Measurements from ENCODE around the gene HOXB9. TPM values are rescaled to one million over a fixed set of nuclear protein-coding genes. Genes with fewer than 3 reads are reported as not detected.

HOXB9 gene
- total RNA-seq, 1 experiment from 2014 or later = 0.24 TPM

- Mint-ChIP-seq H3K9me3 (no peaks in the 10 kb centered on the region), H3K27ac (no peak overlapping the region), H3K4me3 (no peak overlapping the region), H3K27me3 (ENCODE audit: low read depth) (peaks cover 100% of the 10 kb centered on the region; the same call in 1 of the 2 replicates), H3K4me1 (peaks cover 49% of the 10 kb centered on the region), H3K36me3 (peaks cover 2% of the 10 kb centered on the region; the same call in 1 of the 2 replicates)
- no peak for TF ChIP-seq NFE2L1 (CRISPR knock-in tag; IDR thresholded peaks at IDR 0.05)
- TF ChIP-seq GTF2I (CRISPR knock-in tag; conservative IDR thresholded peaks at IDR 0.05) = no peak
- no peak for TF ChIP-seq ATF1 (CRISPR knock-in tag; IDR thresholded peaks at IDR 0.05)
- no peak for TF ChIP-seq EMX1 (CRISPR knock-in tag; IDR thresholded peaks at IDR 0.05)
- TF ChIP-seq ZNF281 (CRISPR knock-in tag; IDR thresholded peaks at IDR 0.05) = no peak
- TF ChIP-seq CTCF (IDR thresholded peaks at IDR 0.05) = no peak
- TF ChIP-seq USF2 (CRISPR knock-in tag; IDR thresholded peaks at IDR 0.05) = no peak
- no peak for TF ChIP-seq ZNF671 (CRISPR knock-in tag; IDR thresholded peaks at IDR 0.05)
- no peak for TF ChIP-seq PREB (CRISPR knock-in tag; IDR thresholded peaks at IDR 0.05; ENCODE audit: borderline replicate concordance)
- no peak for TF ChIP-seq SP1 (CRISPR knock-in tag; conservative IDR thresholded peaks at IDR 0.05)
- no peak for TF ChIP-seq NFATC4 (CRISPR knock-in tag; IDR thresholded peaks at IDR 0.05)
- no peak for TF ChIP-seq PRDM15 (CRISPR knock-in tag; IDR thresholded peaks at IDR 0.05)
- no peak for ATAC-seq
- no peak for DNase-seq (ENCODE audit: low spot score)
- ChIA-PET CTCF (interaction anchor here (0.7 to 2.5 kb wide), 31 partner anchors 8 to 377 kb away, joined by 3 to 15 read pairs (median 5); partner anchors contain the start of genes HOXB7 and HOXB8), POLR2A (interaction anchor here (1.0 kb wide), 1 partner anchor 214 kb away, joined by 3 read pairs; no protein-coding TSS in a partner anchor)
Measured at GRCh38 chr17:48592577-48592976, 33.6 kb downstream of the HOXB9 start.

- Mint-ChIP-seq H3K9me3 (no peaks in the 10 kb centered on the region), H3K4me1 (peaks cover 51% of the 10 kb centered on the region), H3K4me3 (no peak overlapping the region), H3K27me3 (ENCODE audit: low read depth) (peaks cover 100% of the 10 kb centered on the region; the same call in 1 of the 2 replicates), H3K27ac (no peak overlapping the region), H3K36me3 (peaks cover 2% of the 10 kb centered on the region; the same call in 1 of the 2 replicates)
- DNase-seq (ENCODE audit: low spot score) = no peak
- ChIA-PET POLR2A (no interaction called here), CTCF (interaction anchor here (0.7 to 2.5 kb wide), 8 partner anchors 8 to 284 kb away, joined by 3 to 15 read pairs (median 7); partner anchors contain the start of gene HOXB8)
- ATAC-seq = no peak
- TF ChIP-seq EMX1 (CRISPR knock-in tag; IDR thresholded peaks at IDR 0.05) (no peak), IRF2 (CRISPR knock-in tag; IDR thresholded peaks at IDR 0.05; ENCODE audit: borderline replicate concordance, low read depth) (no peak), HMGXB4 (CRISPR knock-in tag; IDR thresholded peaks at IDR 0.05) (no peak), FOXJ3 (CRISPR knock-in tag; IDR thresholded peaks at IDR 0.05; ENCODE audit: borderline replicate concordance) (no peak), USF1 (CRISPR knock-in tag; IDR thresholded peaks at IDR 0.05) (no peak), MXD4 (CRISPR knock-in tag; IDR thresholded peaks at IDR 0.05; ENCODE audit: borderline replicate concordance) (no peak)
Measured at GRCh38 chr17:48592057-48592514, 34.1 kb downstream of the HOXB9 start.

All from WTC11 (cell line).